NCI-H345 treated with DMSO at 0.1 percent for 48 hours (cell line): ENCODE results near the gene NOL8.
A peak's percentile ranks its signal among the peaks of the same experiment; 100 is the strongest.

Experiments used
- DNase-seq: peaks from one replicate; lab custom pipeline; 2025; ENCODE audit not compliant: unreplicated experiment; lab: John Stamatoyannopoulos, UW

Gene NOL8

GRCh38 chr9:92325269-92325990, at the start of gene NOL8, which contains the start of gene CENPP:
Gene NOL8 (minus strand): TSS chr9:92325350. CDS start chr9:92324161, 1,189 bp downstream.
Gene CENPP (plus strand): TSS chr9:92325953.
- peak; percentile 84 for DNase-seq

- DNase-seq: no peak
These were observed 48.0 kb upstream of the NOL8 start for GRCh38 chr9:92373167-92373566.

- DNase-seq: no peak
These were observed 43.9 kb upstream of the NOL8 start for GRCh38 chr9:92369075-92369474.

GRCh38 chr9:92360083-92360482, 34.9 kb upstream of the NOL8 start:
- DNase-seq: no peak

GRCh38 chr9:92359394-92359995, 34.3 kb upstream of the NOL8 start:
- DNase-seq: no peak

- no peak for DNase-seq
These were observed 27.9 kb upstream of the NOL8 start for GRCh38 chr9:92353051-92353450.

GRCh38 chr9:92350740-92351133, 25.6 kb upstream of the NOL8 start:
- no peak for DNase-seq

- no peak for DNase-seq
These were observed 24.9 kb upstream of the NOL8 start for GRCh38 chr9:92349771-92350739.

- no peak for DNase-seq
These were observed 20.4 kb upstream of the NOL8 start for GRCh38 chr9:92345582-92345981.

- no peak for DNase-seq
These were observed 17.8 kb upstream of the NOL8 start for GRCh38 chr9:92342825-92343488.

- DNase-seq: no peak
These were observed 16.4 kb upstream of the NOL8 start for GRCh38 chr9:92341578-92341977.

- no peak for DNase-seq
These were observed 8.1 kb upstream of the NOL8 start for GRCh38 chr9:92333282-92333634.

GRCh38 chr9:92332577-92333281, 7.6 kb upstream of the NOL8 start:
- DNase-seq: no peak

GRCh38 chr9:92328225-92328624, 3.1 kb upstream of the NOL8 start:
- DNase-seq: no peak

- DNase-seq: no peak
These were observed 2.2 kb upstream of the NOL8 start for GRCh38 chr9:92327283-92327850.

GRCh38 chr9:92325991-92326500, 896 bp upstream of the NOL8 start:
- no peak for DNase-seq

- no peak for DNase-seq
These were observed 271 bp downstream of the NOL8 start for GRCh38 chr9:92324889-92325268.

- no peak for DNase-seq
These were observed 719 bp downstream of the NOL8 start for GRCh38 chr9:92324431-92324830.

- DNase-seq: no peak
These were observed 9.7 kb downstream of the NOL8 start for GRCh38 chr9:92315456-92315855.

GRCh38 chr9:92313624-92314012, 11.5 kb downstream of the NOL8 start:
- DNase-seq: no peak
